SW480 (cell line): ENCODE results near the gene UBE2G2.

Source experiments
- DNase-seq: peaks from one replicate; pipeline ENCODE4 v3.0.0-alpha.2; 2016; ENCODE audit warnings: low spot score

UBE2G2 gene

GRCh38 chr21:44724926-44725325 lies 76.7 kb downstream of the UBE2G2 start:
- no peak for DNase-seq

- DNase-seq: no peak
These were observed 77.4 kb downstream of the UBE2G2 start for GRCh38 chr21:44724196-44724595.

GRCh38 chr21:44723177-44724131 lies 78.2 kb downstream of the UBE2G2 start:
- peak; percentile 74 for DNase-seq

GRCh38 chr21:44722731-44723130 lies 78.9 kb downstream of the UBE2G2 start:
- DNase-seq: no peak

- no peak for DNase-seq
These were observed 81.5 kb downstream of the UBE2G2 start for GRCh38 chr21:44720170-44720569.
